Naive thymus-derived CD4-positive, alpha-beta T cell (primary cell): Measurements from ENCODE around the gene NR0B1. TPM values are rescaled to one million over a fixed set of nuclear protein-coding genes. Genes with fewer than 3 reads are reported as not detected.

Experiments used
- ATAC-seq: fragments of 150-1000 bp; cut with Tn5 transposase; 2 replicates; pipeline ENCODE4 v1.10.0; 2021; ENCODE audit warnings: mild to moderate bottlenecking, moderate library complexity
- CTCF ChIA-PET: fragments of 350-600 bp; sonication (Branson Sonifier 250); formaldehyde crosslinking; loops from one replicate; lab custom pipeline; 2021; ENCODE audit warnings: antibody characterized with exemption; lab: Charles Lee
- POLR2A ChIA-PET: fragments of 350-600 bp; sonication (Branson Sonifier 250); formaldehyde crosslinking; loops from one replicate; lab custom pipeline; 2021; ENCODE audit warnings: antibody characterized with exemption, inconsistent platforms; lab: Charles Lee
- DNase-seq, 9 donors: peaks; one replicate each; pipeline versions ENCODE4 v3.0.0 to v3.0.0-alpha.2; 2020 to 2022; ENCODE audit warnings: mixed read lengths in 1 of 9
- H3K27ac ChIP-seq: one replicate; pipeline ENCODE4 v1.7.0; 2013; ENCODE audit warnings: mild to moderate bottlenecking, low read depth, low read length, moderate library complexity
- H3K27me3 ChIP-seq, 2 donors: one replicate each; pipeline ENCODE4 v1.7.0; 2013; ENCODE audit warnings: low read length in 2 of 2, mild to moderate bottlenecking in 2 of 2, moderate library complexity in 2 of 2; ENCODE audit not compliant: control insufficient read depth in 2 of 2, insufficient read depth in 2 of 2
- H3K36me3 ChIP-seq, 3 experiments: 1 replicate in 2 of 3; 2 replicates in 1 of 3; pipeline ENCODE4 v1.7.0; 2013; ENCODE audit warnings: low read length in 3 of 3, mild to moderate bottlenecking in 3 of 3, moderate library complexity in 1 of 3; ENCODE audit not compliant: insufficient read depth in 3 of 3, control insufficient read depth in 2 of 3
- H3K4me1 ChIP-seq, 2 donors: one replicate each; pipeline ENCODE4 v1.7.0; 2013; ENCODE audit warnings: low read length in 2 of 2, mild to moderate bottlenecking in 2 of 2, moderate library complexity in 1 of 2; ENCODE audit not compliant: control insufficient read depth in 2 of 2, insufficient read depth in 2 of 2
- H3K4me3 ChIP-seq: 2 replicates; pipeline ENCODE4 v1.7.0; 2013; ENCODE audit warnings: mild to moderate bottlenecking, low read length
- H3K9me3 ChIP-seq, 3 experiments: 1 replicate in 2 of 3; 2 replicates in 1 of 3; pipeline ENCODE4 v1.7.0; 2013; ENCODE audit warnings: low read length in 3 of 3; ENCODE audit not compliant: control insufficient read depth in 2 of 3
- H3K27ac Mint-ChIP-seq, 9 donors: one replicate each; pipeline ENCODE4 v1.8.0; 2020 to 2022; ENCODE audit warnings: mixed read lengths in 9 of 9, mild to moderate bottlenecking in 8 of 9, moderate library complexity in 5 of 9, inconsistent platforms in 2 of 9
- H3K27me3 Mint-ChIP-seq, 5 donors: one replicate each; pipeline ENCODE4 v1.8.0; 2021 to 2022; ENCODE audit warnings: mixed read lengths in 5 of 5, mild to moderate bottlenecking in 1 of 5
- H3K36me3 Mint-ChIP-seq, 5 donors: one replicate each; pipeline ENCODE4 v1.8.0; 2020 to 2022; ENCODE audit warnings: mixed read lengths in 5 of 5, mild to moderate bottlenecking in 3 of 5, inconsistent platforms in 1 of 5
- H3K4me1 Mint-ChIP-seq, 7 donors: one replicate each; pipeline ENCODE4 v1.8.0; 2020 to 2022; ENCODE audit warnings: mixed read lengths in 7 of 7, mild to moderate bottlenecking in 3 of 7, inconsistent platforms in 1 of 7
- H3K4me3 Mint-ChIP-seq, 10 donors: one replicate each; pipeline ENCODE4 v1.8.0; 2020 to 2022; ENCODE audit warnings: mild to moderate bottlenecking in 10 of 10, mixed read lengths in 10 of 10, moderate library complexity in 6 of 10, inconsistent platforms in 2 of 10
- H3K9me3 Mint-ChIP-seq, 11 donors: one replicate each; pipeline ENCODE4 v1.8.0; 2020 to 2022; ENCODE audit warnings: mixed read lengths in 11 of 11, mild to moderate bottlenecking in 4 of 11, inconsistent platforms in 1 of 11, moderate library complexity in 1 of 11
- intact Hi-C, 2 donors: fragments of 100-400 bp; cut with micrococcal nuclease; formaldehyde crosslinking; loops; one replicate each; pipeline ENCODE4 v1.15.1; 2023
- polyA plus RNA-seq, 2 donors: library from polyadenylated mRNA; unstranded; fragments of 300-500 nt; fragmentation: Illumina TruSeq; gene quantifications; one replicate each; pipeline ENCODE4 v1.2.3, GENCODE V29; 2021
- total RNA-seq, 6 experiments: library from RNA in 5 of 6; stranded (reverse) in 5 of 6; gene quantifications; 1 replicate in 5 of 6; 2 replicates in 1 of 6; pipeline ENCODE4 v1.2.3 and lab custom pipeline; 2021 to 2026

Gene NR0B1
- total and polyA plus RNA-seq, 7 experiments from 2014 or later = not detected

DNA sequence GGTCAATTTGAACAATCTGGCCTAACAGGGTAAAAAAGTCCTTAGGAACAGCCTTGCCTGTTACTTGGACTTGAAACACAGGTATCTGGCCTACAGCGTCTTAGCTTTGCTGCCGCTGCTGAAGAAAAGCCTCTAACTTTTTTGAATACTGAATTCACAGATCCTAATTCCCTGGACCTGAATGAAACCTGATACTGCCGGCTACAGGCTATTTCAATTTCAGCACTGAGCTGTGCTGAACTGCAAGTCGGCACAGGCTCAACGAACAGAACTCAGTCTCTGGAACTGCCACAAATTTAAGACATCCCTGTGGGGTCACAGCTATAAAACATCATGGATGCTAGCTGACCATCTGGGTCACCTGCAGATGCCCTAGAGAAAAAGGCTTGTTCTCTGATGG, 7.2 kb downstream of the NR0B1 start:
- ATAC-seq (no peak), DNase-seq (no peak)
- Mint-ChIP-seq H3K4me3 (no peak overlapping the region), H3K27ac (no peak overlapping the region), H3K36me3 (no peaks in the 10 kb centered on the region), H3K4me1 (no peaks in the 10 kb centered on the region), H3K27me3 (peaks cover 4 to 12% (median 5%) of the 10 kb centered on the region in 5 donors), H3K9me3 (peaks cover 0 to 3% (median 0%) of the 10 kb centered on the region in 11 donors)
- Histone ChIP-seq H3K4me3 (no peak overlapping the region), H3K36me3 (no peaks in the 10 kb centered on the region), H3K9me3 (no peaks in the 10 kb centered on the region), H3K27me3 (no peaks in the 10 kb centered on the region), H3K27ac (no peak overlapping the region), H3K4me1 (no peaks in the 10 kb centered on the region)
- intact Hi-C loops = no loop called here
- CTCF ChIA-PET = no interaction called here
- POLR2A ChIA-PET = no interaction called here

DNA sequence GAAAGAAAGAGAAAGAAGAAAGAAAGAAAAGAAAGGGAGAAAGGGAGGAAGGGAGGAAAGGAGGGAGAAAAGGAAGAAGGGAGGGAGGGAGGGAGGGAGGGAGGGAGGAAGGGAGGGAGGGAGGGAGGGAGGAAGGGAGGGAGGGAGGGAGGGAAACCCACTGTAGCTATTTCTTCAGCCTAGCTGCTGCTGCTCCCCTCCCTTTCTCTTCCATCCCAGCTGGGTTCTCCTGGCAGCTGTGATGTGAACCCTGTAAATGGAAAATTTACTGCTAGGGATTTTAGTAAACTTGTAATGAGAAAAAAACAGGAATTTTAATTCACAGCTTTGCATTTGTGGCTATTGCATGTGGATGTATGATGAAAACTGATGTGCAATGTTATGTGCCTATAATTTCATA, 8.0 kb downstream of the NR0B1 start:
- no peaks in the 10 kb centered on the region for H3K9me3 ChIP-seq
- Mint-ChIP-seq H3K36me3 (no peaks in the 10 kb centered on the region), H3K4me3 (no peak overlapping the region), H3K4me1 (no peaks in the 10 kb centered on the region), H3K27me3 (peaks cover 0 to 7% (median 2%) of the 10 kb centered on the region in 5 donors), H3K9me3 (peaks cover 0 to 1% (median 0%) of the 10 kb centered on the region in 11 donors), H3K27ac (no peak overlapping the region)
- DNase-seq (no peak), ATAC-seq (no peak)
- H3K4me1 ChIP-seq = no peaks in the 10 kb centered on the region
- no peak overlapping the region for H3K27ac ChIP-seq
- ChIA-PET CTCF (interaction anchor here (0.6 kb wide), 1 partner anchor 29 kb away, joined by 3 read pairs; no protein-coding TSS in a partner anchor), POLR2A (no interaction called here)
- no peaks in the 10 kb centered on the region for H3K36me3 ChIP-seq
- H3K4me3 ChIP-seq = no peak overlapping the region
- intact Hi-C loops = no loop called here
- no peaks in the 10 kb centered on the region for H3K27me3 ChIP-seq

DNA sequence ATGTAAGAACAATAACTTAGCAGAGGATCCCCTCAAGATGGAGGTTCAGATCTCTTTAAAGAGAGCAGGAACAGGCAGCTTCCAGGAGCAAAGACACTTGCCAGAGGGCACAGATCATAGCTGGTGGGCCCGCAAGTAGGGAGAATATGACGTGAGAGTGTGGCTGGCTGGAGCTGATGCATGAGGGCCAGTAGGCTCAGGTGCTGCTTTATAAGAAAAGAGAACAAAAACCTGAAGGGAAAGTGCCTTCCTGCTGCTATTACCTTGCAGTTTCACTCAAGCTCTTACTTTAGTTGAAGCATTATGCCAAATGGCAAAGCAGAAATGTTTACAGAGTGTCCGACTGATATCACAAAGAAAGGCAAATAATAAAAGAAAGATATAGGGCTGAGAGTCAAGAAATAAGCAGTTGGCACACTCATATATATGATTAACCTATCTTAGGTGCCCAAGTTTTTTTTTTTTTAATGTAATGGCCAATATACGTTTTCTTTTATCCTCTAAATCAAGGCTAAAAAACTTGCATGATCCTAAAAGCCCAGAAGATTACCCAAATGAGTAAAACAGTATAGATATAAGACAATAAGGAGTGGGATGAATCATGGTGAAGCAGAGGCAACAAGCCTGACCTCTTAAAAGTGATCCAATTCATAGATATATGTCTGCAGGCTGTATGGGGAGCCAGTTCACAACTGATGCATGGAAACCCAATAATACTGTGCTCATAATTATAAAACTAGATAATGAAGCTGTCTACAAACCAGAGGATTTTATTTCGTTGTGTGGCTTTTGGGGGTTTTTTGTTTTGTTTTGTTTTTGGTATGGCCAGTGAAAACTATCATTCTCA, 12.6 kb downstream of the NR0B1 start:
- Histone ChIP-seq H3K36me3 (no peaks in the 10 kb centered on the region), H3K4me1 (no peaks in the 10 kb centered on the region), H3K27ac (no peak overlapping the region), H3K27me3 (no peaks in the 10 kb centered on the region), H3K4me3 (no peak overlapping the region), H3K9me3 (no peaks in the 10 kb centered on the region)
- H3K27ac Mint-ChIP-seq = no peak overlapping the region
- H3K36me3 Mint-ChIP-seq = no peaks in the 10 kb centered on the region
- peaks cover 0 to 4% (median 0%) of the 10 kb centered on the region in 5 donors for H3K27me3 Mint-ChIP-seq
- H3K4me1 Mint-ChIP-seq = no peaks in the 10 kb centered on the region
- peaks cover 0 to 5% (median 0%) of the 10 kb centered on the region in 11 donors for H3K9me3 Mint-ChIP-seq
- DNase-seq = no peak
- no peak for ATAC-seq
- intact Hi-C loops = no loop called here
- CTCF ChIA-PET = no interaction called here
- POLR2A ChIA-PET = no interaction called here
- H3K4me3 Mint-ChIP-seq = no peak overlapping the region

DNA sequence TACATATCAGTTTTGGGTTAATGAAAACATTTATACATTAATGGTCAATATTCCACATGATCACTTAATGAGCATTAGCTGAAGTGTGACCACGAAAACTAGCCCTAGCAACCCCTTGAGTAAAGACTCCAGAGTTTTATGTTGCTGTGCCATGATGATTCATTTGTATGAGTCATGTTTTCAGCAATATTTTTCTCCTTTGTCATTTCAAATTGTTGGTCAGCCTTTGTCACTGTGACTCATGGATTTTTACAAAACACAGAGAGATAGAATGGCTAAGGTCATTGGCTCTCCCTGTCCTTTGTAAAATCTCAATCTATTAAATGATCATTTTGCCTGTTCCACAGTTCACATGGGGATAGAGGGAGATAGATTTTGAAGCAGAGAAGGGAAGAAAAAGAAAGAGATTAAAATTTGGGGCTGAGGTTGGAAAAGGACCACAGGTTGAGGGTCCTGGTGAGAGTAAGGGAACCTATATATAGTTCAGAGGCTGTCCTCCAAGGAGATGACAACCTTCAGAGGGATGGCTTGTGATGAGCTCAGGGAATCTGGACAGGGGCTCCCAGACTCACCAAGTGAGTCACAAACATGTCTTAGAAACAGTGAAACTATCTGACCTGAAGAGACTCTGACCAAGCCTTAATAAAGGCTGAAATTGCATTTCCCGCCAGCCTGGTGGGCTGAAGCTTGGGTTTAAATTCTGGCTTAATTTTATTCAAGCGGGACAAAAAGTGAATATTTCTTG, 25.6 kb downstream of the NR0B1 start:
- Mint-ChIP-seq H3K36me3 (no peaks in the 10 kb centered on the region), H3K9me3 (no peaks in the 10 kb centered on the region), H3K4me1 (peaks cover 0 to 22% (median 7%) of the 10 kb centered on the region in 7 donors), H3K4me3 (no peak overlapping the region), H3K27ac (no peak overlapping the region), H3K27me3 (no peaks in the 10 kb centered on the region)
- Histone ChIP-seq H3K27me3 (no peaks in the 10 kb centered on the region), H3K36me3 (no peaks in the 10 kb centered on the region), H3K4me3 (no peak overlapping the region), H3K9me3 (no peaks in the 10 kb centered on the region), H3K4me1 (no peaks in the 10 kb centered on the region), H3K27ac (no peak overlapping the region)
- ChIA-PET POLR2A (no interaction called here), CTCF (no interaction called here)
- DNase-seq (no peak), ATAC-seq (no peak)
- intact Hi-C loops = no loop called here

DNA sequence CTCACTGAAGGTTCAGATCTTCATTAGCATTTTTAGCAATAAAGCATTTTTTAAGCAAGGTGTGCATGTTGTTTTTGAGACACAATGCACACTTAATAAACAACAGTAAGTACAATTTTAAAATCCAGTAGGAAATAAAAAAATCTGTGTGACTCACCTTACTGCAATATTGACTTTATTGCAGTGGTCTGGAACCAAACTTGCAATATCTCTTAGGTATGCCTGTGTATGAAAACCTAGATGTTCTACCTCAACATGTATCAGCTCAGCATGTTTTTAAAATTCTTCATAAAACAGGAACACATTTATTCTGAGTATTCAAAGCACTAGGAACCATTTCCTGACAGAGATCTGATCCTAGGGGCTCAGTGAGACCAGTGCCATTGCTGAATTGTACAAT, 26.7 kb downstream of the NR0B1 start:
- Histone ChIP-seq H3K4me1 (no peaks in the 10 kb centered on the region), H3K4me3 (no peak overlapping the region), H3K9me3 (no peaks in the 10 kb centered on the region), H3K36me3 (no peaks in the 10 kb centered on the region), H3K27me3 (no peaks in the 10 kb centered on the region), H3K27ac (no peak overlapping the region)
- Mint-ChIP-seq H3K9me3 (no peaks in the 10 kb centered on the region), H3K27me3 (no peaks in the 10 kb centered on the region), H3K36me3 (no peaks in the 10 kb centered on the region), H3K27ac (no peak overlapping the region), H3K4me3 (no peak overlapping the region), H3K4me1 (peaks cover 0 to 22% (median 7%) of the 10 kb centered on the region in 7 donors)
- no peak for DNase-seq
- ATAC-seq = no peak
- CTCF ChIA-PET = no interaction called here
- POLR2A ChIA-PET = no interaction called here
- intact Hi-C loops = no loop called here

DNA sequence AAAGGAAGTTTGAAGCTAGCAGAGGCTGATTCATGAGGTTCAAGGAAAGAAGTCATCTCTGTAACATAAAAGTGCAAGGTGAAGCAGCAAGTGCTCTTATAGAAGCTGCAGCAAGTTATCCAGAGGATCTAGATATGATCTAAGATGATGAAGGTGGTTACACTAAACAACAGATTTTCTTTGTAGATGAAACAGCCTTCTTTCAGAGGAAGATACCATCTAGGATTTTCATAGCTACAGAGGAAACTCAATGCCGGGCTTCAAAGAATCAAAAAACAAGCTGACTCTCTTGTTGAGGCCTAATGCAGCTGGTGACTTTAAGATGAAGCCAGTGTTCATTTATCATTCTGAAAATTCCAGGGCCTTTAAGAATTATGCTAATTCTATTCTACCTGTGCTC, 28.8 kb downstream of the NR0B1 start:
- no peak overlapping the region for H3K27ac Mint-ChIP-seq
- Histone ChIP-seq H3K27me3 (no peaks in the 10 kb centered on the region), H3K36me3 (no peaks in the 10 kb centered on the region), H3K9me3 (no peaks in the 10 kb centered on the region), H3K27ac (no peak overlapping the region), H3K4me1 (no peaks in the 10 kb centered on the region), H3K4me3 (no peak overlapping the region)
- peak in 5 of 9 donors; percentile 1 to 25 (median 10) for DNase-seq
- intact Hi-C loops = no loop called here
- no peaks in the 10 kb centered on the region for H3K27me3 Mint-ChIP-seq
- no peak overlapping the region for H3K4me3 Mint-ChIP-seq
- ChIA-PET CTCF (no interaction called here), POLR2A (no interaction called here)
- ATAC-seq = no peak
- peaks cover 0 to 22% (median 7%) of the 10 kb centered on the region in 7 donors for H3K4me1 Mint-ChIP-seq
- no peaks in the 10 kb centered on the region for H3K36me3 Mint-ChIP-seq
- peaks cover 0 to 2% (median 0%) of the 10 kb centered on the region in 11 donors for H3K9me3 Mint-ChIP-seq
